Panc1 (cell line): ENCODE data around the gene MSX1.

ENCODE experiments used
- CTCF ChIP-seq: fragments of 450-650 bp; IDR thresholded peaks from 2 replicates; pipeline ENCODE4 v1.5.1; 2017; ENCODE audit warnings: mild to moderate bottlenecking
- POLR2AphosphoS5 ChIP-seq: IDR thresholded peaks from 2 replicates; pipeline ENCODE4 v1.6.1; 2012; ENCODE audit warnings: mild to moderate bottlenecking, low read depth, low read length, moderate library complexity
- REST ChIP-seq, 2 experiments: IDR thresholded peaks; 2 replicates each; pipeline ENCODE4 v1.6.1; 2011 to 2012; ENCODE audit warnings: low read depth in 2 of 2, control low read depth in 1 of 2, low read length in 1 of 2, mild to moderate bottlenecking in 1 of 2, moderate library complexity in 1 of 2; ENCODE audit not compliant: insufficient read depth in 1 of 2
- SIN3A ChIP-seq: IDR thresholded peaks from 2 replicates; pipeline ENCODE4 v1.6.1; 2012; ENCODE audit warnings: low read depth, mild to moderate bottlenecking, low read length, moderate library complexity, borderline replicate concordance; ENCODE audit not compliant: insufficient read depth

- no peak for TF ChIP-seq CTCF
- TF ChIP-seq POLR2AphosphoS5 = no peak
- TF ChIP-seq REST (IDR thresholded peaks at IDR 0.05; ENCODE audit: insufficient read depth in 1 of 2, low read depth in 2 of 2, low read length in 1 of 2) = no peak
- TF ChIP-seq SIN3A = no peak
These were observed 14.4 kb upstream of the MSX1 start for GRCh38 chr4:4845027-4845426.
